WTC11 (cell line): ENCODE measurements around the gene HPCA. TPM values are rescaled to one million over a fixed set of nuclear protein-coding genes. Genes with fewer than 3 reads are reported as not detected.

Experiments
- ATAC-seq: fragments of 200-7000 bp; cut with Tn5 transposase; 2 replicates; pipeline ENCODE4 v1.10.0; 2021; ENCODE audit warnings: mild to moderate bottlenecking, moderate library complexity
- Bru-seq: library from RNA; stranded (reverse); fragments of 400-500 nt; gene quantifications from one replicate; lab custom pipeline; 2021; lab: Mats Ljungman, UMichigan
- CTCF ChIA-PET: fragments of 300-600 bp; sonication (Branson Sonifier 250); formaldehyde crosslinking; loops from one replicate; lab custom pipeline; 2021; ENCODE audit warnings: antibody characterized with exemption; lab: Charles Lee
- POLR2A ChIA-PET: fragments of 350-600 bp; sonication (Branson Sonifier 250); formaldehyde crosslinking; loops from one replicate; lab custom pipeline; 2021; ENCODE audit warnings: antibody characterized with exemption; lab: Charles Lee
- DNase-seq: peaks from one replicate; pipeline ENCODE4 v3.0.0; 2021; ENCODE audit warnings: low spot score
- H3K27ac Mint-ChIP-seq: 2 replicates; pipeline ENCODE4 v1.8.0; 2021; ENCODE audit warnings: mixed read lengths
- H3K27me3 Mint-ChIP-seq: 2 replicates; pipeline ENCODE4 v1.8.0; 2021; ENCODE audit warnings: low read depth, mild to moderate bottlenecking, moderate library complexity, mixed read lengths
- H3K36me3 Mint-ChIP-seq: 2 replicates; pipeline ENCODE4 v1.8.0; 2021; ENCODE audit warnings: mixed read lengths
- H3K4me1 Mint-ChIP-seq: 2 replicates; pipeline ENCODE4 v1.8.0; 2022; ENCODE audit warnings: mixed read lengths
- H3K4me3 Mint-ChIP-seq: 2 replicates; pipeline ENCODE4 v1.8.0; 2021; ENCODE audit warnings: mild to moderate bottlenecking, moderate library complexity, mixed read lengths
- H3K9me3 Mint-ChIP-seq: 2 replicates; pipeline ENCODE4 v1.8.0; 2021; ENCODE audit warnings: mixed read lengths
- ATF1 ChIP-seq: sonication (generic); formaldehyde crosslinking; IDR thresholded peaks from 2 replicates; pipeline ENCODE4 v1.8.1; 2023; ENCODE audit warnings: mild to moderate bottlenecking, moderate library complexity, missing genetic modification reagents
- CREB1 ChIP-seq: sonication (generic); formaldehyde crosslinking; IDR thresholded peaks from 2 replicates; pipeline ENCODE4 v1.8.0; 2023; ENCODE audit warnings: mild to moderate bottlenecking, missing genetic modification reagents
- EMX1 ChIP-seq: fragments of 250-450 bp; sonication (Bioruptor Pico); IDR thresholded peaks from 2 replicates; pipeline ENCODE4 v1.8.0; 2021; ENCODE audit warnings: mild to moderate bottlenecking
- ETV6 ChIP-seq: sonication (generic); formaldehyde crosslinking; IDR thresholded peaks from 2 replicates; pipeline ENCODE4 v1.8.1; 2022; ENCODE audit warnings: mild to moderate bottlenecking, missing genetic modification reagents
- GABPB1 ChIP-seq: sonication (generic); formaldehyde crosslinking; IDR thresholded peaks from 2 replicates; pipeline ENCODE4 v1.8.1; 2023; ENCODE audit warnings: mild to moderate bottlenecking, missing genetic modification reagents
- GRHL2 ChIP-seq: fragments of 250-450 bp; sonication (Bioruptor Pico); IDR thresholded peaks from 2 replicates; pipeline ENCODE4 v1.8.0; 2022; ENCODE audit warnings: mild to moderate bottlenecking, moderate library complexity; ENCODE audit not compliant: insufficient replicate concordance, severe bottlenecking
- HMGA2 ChIP-seq: fragments of 250-450 bp; sonication (Bioruptor Pico); IDR thresholded peaks from 2 replicates; pipeline ENCODE4 v1.4.0; 2021; ENCODE audit warnings: mild to moderate bottlenecking, moderate library complexity
- JUN ChIP-seq: sonication (generic); formaldehyde crosslinking; IDR thresholded peaks from 2 replicates; pipeline ENCODE4 v1.8.0; 2023; ENCODE audit warnings: mild to moderate bottlenecking, missing genetic modification reagents
- MXD4 ChIP-seq: fragments of 250-450 bp; sonication (Bioruptor Pico); IDR thresholded peaks from 2 replicates; pipeline ENCODE4 v1.8.0; 2021; ENCODE audit warnings: mild to moderate bottlenecking, moderate library complexity, borderline replicate concordance
- NFATC4 ChIP-seq: fragments of 250-450 bp; sonication (Bioruptor Pico); IDR thresholded peaks from 2 replicates; pipeline ENCODE4 v1.9.0; 2021; ENCODE audit warnings: mild to moderate bottlenecking
- NR2C2 ChIP-seq: sonication (generic); formaldehyde crosslinking; IDR thresholded peaks from 2 replicates; pipeline ENCODE4 v1.8.0; 2022; ENCODE audit warnings: mild to moderate bottlenecking, missing genetic modification reagents
- RORB ChIP-seq: fragments of 250-450 bp; sonication (Bioruptor Pico); IDR thresholded peaks from 2 replicates; pipeline ENCODE4 v1.9.0; 2021; ENCODE audit warnings: mild to moderate bottlenecking
- SOX15 ChIP-seq: fragments of 250-450 bp; sonication (Bioruptor Pico); IDR thresholded peaks from 2 replicates; pipeline ENCODE4 v1.9.0; 2021; ENCODE audit warnings: mild to moderate bottlenecking
- ZNF121 ChIP-seq: sonication (generic); formaldehyde crosslinking; IDR thresholded peaks from 2 replicates; pipeline ENCODE4 v1.8.0; 2023; ENCODE audit warnings: missing genetic modification reagents
- ZNF219 ChIP-seq: sonication (generic); formaldehyde crosslinking; IDR thresholded peaks from 2 replicates; pipeline ENCODE4 v1.8.0; 2023; ENCODE audit warnings: missing genetic modification reagents, mild to moderate bottlenecking, borderline replicate concordance
- ZNF317 ChIP-seq: sonication (generic); formaldehyde crosslinking; IDR thresholded peaks from 2 replicates; pipeline ENCODE4 v1.8.1; 2023; ENCODE audit warnings: low read depth, mild to moderate bottlenecking, moderate library complexity, missing genetic modification reagents, borderline replicate concordance
- ZNF416 ChIP-seq: fragments of 250-450 bp; sonication (Bioruptor Pico); IDR thresholded peaks from 2 replicates; pipeline ENCODE4 v1.9.0; 2021; ENCODE audit warnings: mild to moderate bottlenecking, inconsistent platforms
- long read RNA-seq, 3 experiments: library from RNA in 1 of 3; library from capped mRNA in 1 of 3; library from polyadenylated mRNA in 1 of 3; unstranded in 2 of 3; stranded (forward) in 1 of 3; transcript quantifications; one replicate each; pipeline ENCODE4 v2.0.0, GENCODE V29; 2021
- total RNA-seq: library from RNA; stranded (reverse); gene quantifications from 3 replicates; pipeline ENCODE4 v1.2.3, GENCODE V29; 2021
- TF ChIP-seq, protein P1 (sequence below): fragments of 250-450 bp; sonication (Bioruptor Pico); IDR thresholded peaks from 2 replicates; pipeline ENCODE4 v1.9.0; 2021; ENCODE audit warnings: mild to moderate bottlenecking
- TF ChIP-seq, protein P2 (sequence below): fragments of 200-600 bp; IDR thresholded peaks from 2 replicates; pipeline ENCODE4 v1.8.0; 2022; ENCODE audit warnings: antibody characterized with exemption
- TF ChIP-seq, protein P3 (sequence below): sonication (generic); formaldehyde crosslinking; IDR thresholded peaks from 2 replicates; pipeline ENCODE4 v1.8.0; 2023; ENCODE audit warnings: mild to moderate bottlenecking, missing genetic modification reagents
- TF ChIP-seq, protein P4 (sequence below): sonication (generic); formaldehyde crosslinking; IDR thresholded peaks from 2 replicates; pipeline ENCODE4 v1.8.0; 2023; ENCODE audit warnings: missing genetic modification reagents, mild to moderate bottlenecking, borderline replicate concordance

Gene HPCA
- total RNA-seq (1.5 to 2.2 TPM (median 1.9 TPM) in 3 replicates), Bru-seq, nascent RNA (percentile 25 among the genes with signal in this experiment)
- long read RNA-seq, experiment 1, partial matches to known transcripts = 2 of 4 reads
- long read RNA-seq, experiment 1, other reads (novel, unspliced or antisense) = 2 of 4 reads
- long read RNA-seq, experiment 2, partial matches to known transcripts = 1 of 3 reads
- long read RNA-seq, experiment 2, other reads (novel, unspliced or antisense) = 2 of 3 reads
- long read RNA-seq, experiment 3, partial matches to known transcripts = 0 of 2 reads
- long read RNA-seq, experiment 3, other reads (novel, unspliced or antisense) = 2 of 2 reads

DNA sequence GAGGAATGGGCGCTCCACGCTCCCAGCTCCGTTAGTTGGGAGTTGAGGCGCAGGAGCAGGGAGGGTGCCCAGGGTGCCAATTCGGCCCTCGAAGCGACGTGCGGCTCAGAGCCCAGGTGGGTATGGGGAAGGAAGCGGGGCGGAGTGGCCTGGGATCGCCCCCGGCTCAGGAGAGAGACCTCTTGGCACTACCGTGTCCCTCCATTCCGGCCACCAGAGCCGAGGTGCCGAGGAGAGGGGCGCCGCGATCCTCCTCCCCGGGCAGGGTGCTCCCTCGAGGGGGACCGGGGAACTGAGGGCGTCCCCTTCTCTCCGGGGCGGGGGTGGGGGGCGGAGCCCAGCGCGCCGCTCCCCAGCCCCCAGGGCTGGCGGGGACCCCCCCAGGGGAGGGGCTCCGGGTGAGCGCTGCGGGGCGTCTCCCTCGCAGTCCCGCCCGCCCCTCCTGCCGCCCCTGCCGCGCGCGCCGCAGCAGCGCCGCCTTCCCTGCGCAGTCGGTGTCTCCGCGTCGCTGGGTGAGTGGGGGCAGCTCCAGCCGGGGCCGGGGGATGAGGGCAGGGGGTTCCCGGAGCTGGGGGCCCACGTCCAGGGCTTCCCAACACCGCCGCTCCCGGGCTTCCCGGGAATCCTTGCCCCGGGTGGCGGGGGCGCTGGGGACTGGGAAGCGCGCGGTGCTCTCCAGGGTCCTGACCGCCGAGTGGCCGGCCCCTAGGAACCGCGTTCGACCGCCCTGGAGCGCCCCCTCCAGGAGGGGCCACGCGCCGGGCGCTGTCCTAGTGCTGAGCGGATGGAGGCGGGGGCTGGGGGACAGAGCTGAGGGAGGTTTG, at the start of gene HPCA:
HPCA (plus strand) TSS at position 488 of the 824 bp plus-strand sequence. CDS start 2,408 bp downstream, outside the sequence.
- Mint-ChIP-seq H3K27me3 (peaks cover 74% of the 10 kb centered on the region), H3K27ac (no peak within 1 kb of the TSS), H3K4me1 (peaks cover 12% of the 10 kb centered on the region), H3K9me3 (no peaks in the 10 kb centered on the region), H3K36me3 (no peaks in the 10 kb centered on the region), H3K4me3 (peak within 1 kb of the TSS; percentile 65)
- POLR2A ChIA-PET = interaction anchor here (0.6 to 1.4 kb wide), 3 partner anchors 10 to 40 kb away, joined by 3 read pairs; no protein-coding TSS in a partner anchor
- DNase-seq (peak; percentile 90), ATAC-seq (peak; percentile 94)
- CTCF ChIA-PET = interaction anchor here (0.5 to 4.6 kb wide), 34 partner anchors 8 to 491 kb away, joined by 3 to 93 read pairs (median 4); partner anchors contain the start of genes AZIN2, FNDC5 and RBBP4
- TF ChIP-seq, protein P1, sequence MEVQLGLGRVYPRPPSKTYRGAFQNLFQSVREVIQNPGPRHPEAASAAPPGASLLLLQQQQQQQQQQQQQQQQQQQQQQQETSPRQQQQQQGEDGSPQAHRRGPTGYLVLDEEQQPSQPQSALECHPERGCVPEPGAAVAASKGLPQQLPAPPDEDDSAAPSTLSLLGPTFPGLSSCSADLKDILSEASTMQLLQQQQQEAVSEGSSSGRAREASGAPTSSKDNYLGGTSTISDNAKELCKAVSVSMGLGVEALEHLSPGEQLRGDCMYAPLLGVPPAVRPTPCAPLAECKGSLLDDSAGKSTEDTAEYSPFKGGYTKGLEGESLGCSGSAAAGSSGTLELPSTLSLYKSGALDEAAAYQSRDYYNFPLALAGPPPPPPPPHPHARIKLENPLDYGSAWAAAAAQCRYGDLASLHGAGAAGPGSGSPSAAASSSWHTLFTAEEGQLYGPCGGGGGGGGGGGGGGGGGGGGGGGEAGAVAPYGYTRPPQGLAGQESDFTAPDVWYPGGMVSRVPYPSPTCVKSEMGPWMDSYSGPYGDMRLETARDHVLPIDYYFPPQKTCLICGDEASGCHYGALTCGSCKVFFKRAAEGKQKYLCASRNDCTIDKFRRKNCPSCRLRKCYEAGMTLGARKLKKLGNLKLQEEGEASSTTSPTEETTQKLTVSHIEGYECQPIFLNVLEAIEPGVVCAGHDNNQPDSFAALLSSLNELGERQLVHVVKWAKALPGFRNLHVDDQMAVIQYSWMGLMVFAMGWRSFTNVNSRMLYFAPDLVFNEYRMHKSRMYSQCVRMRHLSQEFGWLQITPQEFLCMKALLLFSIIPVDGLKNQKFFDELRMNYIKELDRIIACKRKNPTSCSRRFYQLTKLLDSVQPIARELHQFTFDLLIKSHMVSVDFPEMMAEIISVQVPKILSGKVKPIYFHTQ = no peak
- TF ChIP-seq RORB = no peak
- no peak for TF ChIP-seq HMGA2 (CRISPR knock-in tag)
- TF ChIP-seq, protein P2, sequence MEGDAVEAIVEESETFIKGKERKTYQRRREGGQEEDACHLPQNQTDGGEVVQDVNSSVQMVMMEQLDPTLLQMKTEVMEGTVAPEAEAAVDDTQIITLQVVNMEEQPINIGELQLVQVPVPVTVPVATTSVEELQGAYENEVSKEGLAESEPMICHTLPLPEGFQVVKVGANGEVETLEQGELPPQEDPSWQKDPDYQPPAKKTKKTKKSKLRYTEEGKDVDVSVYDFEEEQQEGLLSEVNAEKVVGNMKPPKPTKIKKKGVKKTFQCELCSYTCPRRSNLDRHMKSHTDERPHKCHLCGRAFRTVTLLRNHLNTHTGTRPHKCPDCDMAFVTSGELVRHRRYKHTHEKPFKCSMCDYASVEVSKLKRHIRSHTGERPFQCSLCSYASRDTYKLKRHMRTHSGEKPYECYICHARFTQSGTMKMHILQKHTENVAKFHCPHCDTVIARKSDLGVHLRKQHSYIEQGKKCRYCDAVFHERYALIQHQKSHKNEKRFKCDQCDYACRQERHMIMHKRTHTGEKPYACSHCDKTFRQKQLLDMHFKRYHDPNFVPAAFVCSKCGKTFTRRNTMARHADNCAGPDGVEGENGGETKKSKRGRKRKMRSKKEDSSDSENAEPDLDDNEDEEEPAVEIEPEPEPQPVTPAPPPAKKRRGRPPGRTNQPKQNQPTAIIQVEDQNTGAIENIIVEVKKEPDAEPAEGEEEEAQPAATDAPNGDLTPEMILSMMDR = peak; percentile 30; the same call in 1 of the 2 replicates
- TF ChIP-seq ZNF416 (CRISPR knock-in tag) = peak; percentile 80; the same call in 1 of the 2 replicates
- TF ChIP-seq ETV6 (CRISPR knock-in tag) = peak; percentile 98
- TF ChIP-seq, protein P3, sequence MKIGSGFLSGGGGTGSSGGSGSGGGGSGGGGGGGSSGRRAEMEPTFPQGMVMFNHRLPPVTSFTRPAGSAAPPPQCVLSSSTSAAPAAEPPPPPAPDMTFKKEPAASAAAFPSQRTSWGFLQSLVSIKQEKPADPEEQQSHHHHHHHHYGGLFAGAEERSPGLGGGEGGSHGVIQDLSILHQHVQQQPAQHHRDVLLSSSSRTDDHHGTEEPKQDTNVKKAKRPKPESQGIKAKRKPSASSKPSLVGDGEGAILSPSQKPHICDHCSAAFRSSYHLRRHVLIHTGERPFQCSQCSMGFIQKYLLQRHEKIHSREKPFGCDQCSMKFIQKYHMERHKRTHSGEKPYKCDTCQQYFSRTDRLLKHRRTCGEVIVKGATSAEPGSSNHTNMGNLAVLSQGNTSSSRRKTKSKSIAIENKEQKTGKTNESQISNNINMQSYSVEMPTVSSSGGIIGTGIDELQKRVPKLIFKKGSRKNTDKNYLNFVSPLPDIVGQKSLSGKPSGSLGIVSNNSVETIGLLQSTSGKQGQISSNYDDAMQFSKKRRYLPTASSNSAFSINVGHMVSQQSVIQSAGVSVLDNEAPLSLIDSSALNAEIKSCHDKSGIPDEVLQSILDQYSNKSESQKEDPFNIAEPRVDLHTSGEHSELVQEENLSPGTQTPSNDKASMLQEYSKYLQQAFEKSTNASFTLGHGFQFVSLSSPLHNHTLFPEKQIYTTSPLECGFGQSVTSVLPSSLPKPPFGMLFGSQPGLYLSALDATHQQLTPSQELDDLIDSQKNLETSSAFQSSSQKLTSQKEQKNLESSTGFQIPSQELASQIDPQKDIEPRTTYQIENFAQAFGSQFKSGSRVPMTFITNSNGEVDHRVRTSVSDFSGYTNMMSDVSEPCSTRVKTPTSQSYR (CRISPR knock-in tag) = peak; percentile 98
- TF ChIP-seq GABPB1 = peak; percentile 83
- TF ChIP-seq MXD4 (CRISPR knock-in tag) = peak; percentile 89; the same call in 1 of the 2 replicates
- peak; percentile 83 for TF ChIP-seq NR2C2 (CRISPR knock-in tag)
- no peak for TF ChIP-seq SOX15 (CRISPR knock-in tag)
- TF ChIP-seq CREB1 = peak; percentile 97
- no peak; the same call in 1 of the 2 replicates for TF ChIP-seq NFATC4 (CRISPR knock-in tag)
- TF ChIP-seq ZNF219 (CRISPR knock-in tag) = peak; percentile 98
- peak; percentile 89; the same call in 1 of the 2 replicates for TF ChIP-seq ATF1
- TF ChIP-seq EMX1 (CRISPR knock-in tag) = peak; percentile 92
- TF ChIP-seq JUN (CRISPR knock-in tag) = peak; percentile 99
- peak; percentile 71; the same call in 1 of the 2 replicates for TF ChIP-seq ZNF121 (CRISPR knock-in tag)
- TF ChIP-seq ZNF317 (CRISPR knock-in tag) = peak; percentile 80; the same call in 1 of the 2 replicates
- TF ChIP-seq, protein P4, sequence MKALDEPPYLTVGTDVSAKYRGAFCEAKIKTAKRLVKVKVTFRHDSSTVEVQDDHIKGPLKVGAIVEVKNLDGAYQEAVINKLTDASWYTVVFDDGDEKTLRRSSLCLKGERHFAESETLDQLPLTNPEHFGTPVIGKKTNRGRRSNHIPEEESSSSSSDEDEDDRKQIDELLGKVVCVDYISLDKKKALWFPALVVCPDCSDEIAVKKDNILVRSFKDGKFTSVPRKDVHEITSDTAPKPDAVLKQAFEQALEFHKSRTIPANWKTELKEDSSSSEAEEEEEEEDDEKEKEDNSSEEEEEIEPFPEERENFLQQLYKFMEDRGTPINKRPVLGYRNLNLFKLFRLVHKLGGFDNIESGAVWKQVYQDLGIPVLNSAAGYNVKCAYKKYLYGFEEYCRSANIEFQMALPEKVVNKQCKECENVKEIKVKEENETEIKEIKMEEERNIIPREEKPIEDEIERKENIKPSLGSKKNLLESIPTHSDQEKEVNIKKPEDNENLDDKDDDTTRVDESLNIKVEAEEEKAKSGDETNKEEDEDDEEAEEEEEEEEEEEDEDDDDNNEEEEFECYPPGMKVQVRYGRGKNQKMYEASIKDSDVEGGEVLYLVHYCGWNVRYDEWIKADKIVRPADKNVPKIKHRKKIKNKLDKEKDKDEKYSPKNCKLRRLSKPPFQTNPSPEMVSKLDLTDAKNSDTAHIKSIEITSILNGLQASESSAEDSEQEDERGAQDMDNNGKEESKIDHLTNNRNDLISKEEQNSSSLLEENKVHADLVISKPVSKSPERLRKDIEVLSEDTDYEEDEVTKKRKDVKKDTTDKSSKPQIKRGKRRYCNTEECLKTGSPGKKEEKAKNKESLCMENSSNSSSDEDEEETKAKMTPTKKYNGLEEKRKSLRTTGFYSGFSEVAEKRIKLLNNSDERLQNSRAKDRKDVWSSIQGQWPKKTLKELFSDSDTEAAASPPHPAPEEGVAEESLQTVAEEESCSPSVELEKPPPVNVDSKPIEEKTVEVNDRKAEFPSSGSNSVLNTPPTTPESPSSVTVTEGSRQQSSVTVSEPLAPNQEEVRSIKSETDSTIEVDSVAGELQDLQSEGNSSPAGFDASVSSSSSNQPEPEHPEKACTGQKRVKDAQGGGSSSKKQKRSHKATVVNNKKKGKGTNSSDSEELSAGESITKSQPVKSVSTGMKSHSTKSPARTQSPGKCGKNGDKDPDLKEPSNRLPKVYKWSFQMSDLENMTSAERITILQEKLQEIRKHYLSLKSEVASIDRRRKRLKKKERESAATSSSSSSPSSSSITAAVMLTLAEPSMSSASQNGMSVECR = peak; percentile 100
- no peak for TF ChIP-seq GRHL2 (CRISPR knock-in tag)
